HepG2 (cell line): ENCODE results near the gene PASK. TPM values are rescaled to one million over a fixed set of nuclear protein-coding genes. Genes with fewer than 3 reads are reported as not detected.
A peak's percentile ranks its signal among the peaks of the same experiment; 100 is the strongest.

Experiments
- ATAC-seq: fragments of 200-7000 bp; cut with Tn5 transposase; 3 replicates; pipeline ENCODE4 v1.9.1; 2020; ENCODE audit warnings: mild to moderate bottlenecking, moderate library complexity
- BruUV-seq: library from RNA; stranded (reverse); fragments of 400-500 nt; replicated peaks from 2 replicates; lab custom pipeline; 2021; lab: Mats Ljungman, UMichigan
- CTCF ChIA-PET: fragments of 300-600 bp; formaldehyde crosslinking; extraction: SDS; loops from one replicate; lab custom pipeline; 2021; ENCODE audit warnings: low total read pairs, inconsistent platforms, low intra/inter-chr PET ratio; lab: Yijun Ruan, JAX
- POLR2A ChIA-PET: fragments of 350-600 bp; sonication (Branson Sonifier 250); formaldehyde crosslinking; loops from one replicate; lab custom pipeline; 2020; ENCODE audit warnings: antibody characterized with exemption, inconsistent platforms; lab: Yijun Ruan, JAX
- DNase-seq: peaks from one replicate; pipeline ENCODE4 v3.0.0-alpha.2; 2015; ENCODE audit warnings: low spot score
- FAIRE-seq: peaks from 3 replicates; lab custom pipeline; 2011; peaks lifted over from hg19 to GRCh38; lab: Jason Lieb, UNC
- H2AFZ ChIP-seq: one replicate; pipeline ENCODE4 v1.6.1; 2011; ENCODE audit warnings: low read length, inconsistent platforms
- H3K27ac ChIP-seq: fragments of 300-600 bp; 3 replicates; pipeline ENCODE4 v1.8.0; 2011; ENCODE audit warnings: mixed run types, mild to moderate bottlenecking, mixed read lengths, low read length, inconsistent platforms; ENCODE audit not compliant: insufficient read depth; ENCODE audit errors: extremely low read length
- H3K27me3 ChIP-seq, 2 experiments: fragments of 200-600 bp in 1 of 2; 2 replicates in 1 of 2; 3 replicates in 1 of 2; pipeline versions ENCODE4 v1.6.0 to v1.8.0; 2011; ENCODE audit warnings: low read length in 2 of 2, mild to moderate bottlenecking in 2 of 2, moderate library complexity in 2 of 2, inconsistent platforms in 1 of 2; ENCODE audit not compliant: insufficient read depth in 2 of 2, control insufficient read depth in 1 of 2
- H3K36me3 ChIP-seq, 2 experiments: fragments of 200-600 bp in 1 of 2; replicated peaks in 1 of 2; 2 replicates in 1 of 2; 3 replicates in 1 of 2; pipeline versions ENCODE4 v1.5.1 to v1.8.0; 2011; ENCODE audit warnings: low read length in 2 of 2, inconsistent platforms in 1 of 2; ENCODE audit not compliant: insufficient read depth in 2 of 2, control insufficient read depth in 1 of 2
- H3K4me1 ChIP-seq: 2 replicates; pipeline ENCODE4 v1.5.1; 2012; ENCODE audit warnings: low read length, inconsistent platforms; ENCODE audit not compliant: insufficient read depth
- H3K4me2 ChIP-seq: 2 replicates; pipeline ENCODE4 v1.6.0; 2011; ENCODE audit warnings: low read depth, low read length, inconsistent platforms
- H3K4me3 ChIP-seq, 3 experiments: fragments of 200-600 bp in 1 of 3; sonication (generic), shearing (Covaris generic) in 1 of 3; replicated peaks in 1 of 3; 2 replicates each; pipeline ENCODE4 v1.5.1; 2011 to 2016; ENCODE audit warnings: low read length in 3 of 3, inconsistent platforms in 2 of 3, low read depth in 2 of 3, mild to moderate bottlenecking in 2 of 3, control low read depth in 1 of 3, mixed read lengths in 1 of 3; ENCODE audit not compliant: insufficient read depth in 1 of 3
- H3K79me2 ChIP-seq: one replicate; pipeline ENCODE4 v1.6.1; 2011; ENCODE audit warnings: low read length, inconsistent platforms; ENCODE audit not compliant: insufficient read depth
- H3K9ac ChIP-seq: 2 replicates; pipeline ENCODE4 v1.6.0; 2011; ENCODE audit warnings: mild to moderate bottlenecking, low read depth, low read length, inconsistent platforms; ENCODE audit not compliant: insufficient read depth
- H3K9me3 ChIP-seq: 2 replicates; pipeline ENCODE4 v1.5.1; 2012; ENCODE audit warnings: mild to moderate bottlenecking, low read length
- H4K20me1 ChIP-seq: 2 replicates; pipeline ENCODE4 v1.6.0; 2011; ENCODE audit warnings: inconsistent platforms, mild to moderate bottlenecking, low read length, moderate library complexity; ENCODE audit not compliant: insufficient read depth
- ETV5 ChIP-seq: IDR thresholded peaks from 2 replicates; pipeline ENCODE4 v1.6.1; 2018; ENCODE audit warnings: missing biosample characterization, missing genetic modification reagents, inconsistent platforms, borderline replicate concordance
- KDM1A ChIP-seq: IDR thresholded peaks from 2 replicates; pipeline ENCODE4 v1.6.1; 2016; ENCODE audit warnings: missing compliant biosample characterization
- MLX ChIP-seq: IDR thresholded peaks from 2 replicates; pipeline ENCODE4 v1.6.1; 2016
- NR2F1 ChIP-seq, 2 experiments: fragments of 450-650 bp in 1 of 2; formaldehyde crosslinking in 1 of 2; IDR thresholded peaks; 2 replicates each; pipeline versions ENCODE4 v1.5.0 to v1.6.1; 2016 to 2020; ENCODE audit warnings: mild to moderate bottlenecking in 1 of 2, missing compliant biosample characterization in 1 of 2, missing genetic modification reagents in 1 of 2, moderate library complexity in 1 of 2
- REXO4 ChIP-seq: sonication (generic); formaldehyde crosslinking; IDR thresholded peaks from 2 replicates; pipeline ENCODE4 v1.8.0; 2022; ENCODE audit warnings: missing genetic modification reagents, mild to moderate bottlenecking, borderline replicate concordance
- SMAD3 ChIP-seq: sonication (generic); formaldehyde crosslinking; IDR thresholded peaks from 2 replicates; pipeline ENCODE4 v1.4.0; 2020; ENCODE audit warnings: missing genetic modification reagents
- TERF1 ChIP-seq: sonication (generic); formaldehyde crosslinking; IDR thresholded peaks from 2 replicates; pipeline ENCODE4 v1.8.0; 2022; ENCODE audit warnings: mild to moderate bottlenecking, missing genetic modification reagents, moderate library complexity
- ZKSCAN5 ChIP-seq: sonication (generic); formaldehyde crosslinking; IDR thresholded peaks from 2 replicates; pipeline ENCODE4 v1.5.1; 2020; ENCODE audit warnings: mild to moderate bottlenecking, missing genetic modification reagents
- ZNF142 ChIP-seq: sonication (generic); formaldehyde crosslinking; IDR thresholded peaks from 2 replicates; pipeline ENCODE4 v1.4.0; 2020; ENCODE audit warnings: missing genetic modification reagents
- ZNF235 ChIP-seq: sonication (generic); formaldehyde crosslinking; IDR thresholded peaks from 2 replicates; pipeline ENCODE4 v1.8.1; 2023; ENCODE audit warnings: mild to moderate bottlenecking, missing genetic modification reagents, borderline replicate concordance
- ZNF354B ChIP-seq: sonication (generic); formaldehyde crosslinking; IDR thresholded peaks from 2 replicates; pipeline ENCODE4 v1.8.0; 2022; ENCODE audit warnings: mild to moderate bottlenecking, missing genetic modification reagents
- ZNF383 ChIP-seq: sonication (generic); formaldehyde crosslinking; IDR thresholded peaks from 2 replicates; pipeline ENCODE4 v1.4.0; 2020; ENCODE audit warnings: missing genetic modification reagents, mild to moderate bottlenecking, borderline replicate concordance
- ZNF616 ChIP-seq: sonication (generic); formaldehyde crosslinking; IDR thresholded peaks from 2 replicates; pipeline ENCODE4 v1.5.0; 2020; ENCODE audit warnings: low read depth, mild to moderate bottlenecking, missing genetic modification reagents
- ZNF772 ChIP-seq: sonication (generic); formaldehyde crosslinking; IDR thresholded peaks from 2 replicates; pipeline ENCODE4 v1.5.0; 2020; ENCODE audit warnings: mild to moderate bottlenecking, missing genetic modification reagents
- ZNF883 ChIP-seq: sonication (generic); formaldehyde crosslinking; IDR thresholded peaks from 2 replicates; pipeline ENCODE4 v1.5.1; 2020; ENCODE audit warnings: mild to moderate bottlenecking, missing genetic modification reagents; ENCODE audit errors: not compliant biosample characterization
- ZSCAN12 ChIP-seq: sonication (generic); formaldehyde crosslinking; IDR thresholded peaks from 2 replicates; pipeline ENCODE4 v1.9.0; 2021; ENCODE audit warnings: mild to moderate bottlenecking, missing genetic modification reagents
- ZSCAN21 ChIP-seq: sonication (generic); formaldehyde crosslinking; IDR thresholded peaks from 2 replicates; pipeline ENCODE4 v1.8.0; 2022; ENCODE audit warnings: mild to moderate bottlenecking, missing genetic modification reagents, moderate library complexity, borderline replicate concordance
- WGBS: methylation state at CpG from one replicate; pipeline ENCODE4 v1.1.6; 2017; ENCODE audit warnings: low lambda C conversion rate; 5-methylcytosine and 5-hydroxymethylcytosine counted together
- in situ Hi-C: cut with HindIII; loops from 2 replicates; pipeline ENCODE4 v1.10.0; 2017; ENCODE audit warnings: low pct_unique_long_range_greater_than_20kb; ENCODE audit not compliant: extremely low pct_ligation_motif_present
- intact Hi-C: fragments of 100-400 bp; cut with micrococcal nuclease; formaldehyde crosslinking; loops from one replicate; pipeline ENCODE4 v1.10.0; 2022; ENCODE audit not compliant: unreplicated experiment
- polyA plus RNA-seq, 8 experiments: library from polyadenylated mRNA; depleted of rRNA in 3 of 8; stranded (reverse) in 7 of 8; unstranded in 1 of 8; fragments of >200 nt; fragmentation: Illumina TruSeq in 4 of 8; extraction: Trizol in 4 of 8; gene quantifications; 2 replicates each; pipeline versions ENCODE4 v1.2.1 to v1.2.3, GENCODE V29; 2011 to 2016; ENCODE audit warnings: low read depth in 4 of 8, missing spikeins in 1 of 8, mixed read lengths in 1 of 8; ENCODE audit not compliant: insufficient read depth in 1 of 8
- total RNA-seq, 5 experiments: library from RNA; depleted of rRNA; stranded (reverse); fragments of >200 nt; fragmentation: Illumina TruSeq; extraction: Trizol; gene quantifications; 2 replicates each; pipeline ENCODE4 v1.2.3, GENCODE V29; 2016; ENCODE audit warnings: low read depth in 1 of 5

PASK gene
- total and polyA plus RNA-seq, 2 of the 13 experiments (the other 11 are each of a cell fraction or from before 2014, with no cell fraction given), result 6.9 to 17.0 TPM

- POLR2A ChIA-PET, result interaction anchor here (0.8 to 2.7 kb wide), 14 partner anchors 13 to 293 kb away, joined by 3 to 21 read pairs (median 4); partner anchors contain the start of gene MTERF4
- BruUV-seq, result no TSS peak
- Histone ChIP-seq H3K4me1 (peaks cover 25% of the 10 kb centered on the region), H2AFZ (no peak overlapping the region), H3K27ac (peak overlapping the region; percentile 36), H4K20me1 (no peaks in the 10 kb centered on the region), H3K36me3 (peaks cover 3 to 6% of the 10 kb centered on the region in 2 experiments; a peak in 3 of 5 replicates), H3K27me3 (no peaks in the 10 kb centered on the region; a peak in 1 of 5 replicates), H3K79me2 (peaks cover 22% of the 10 kb centered on the region), H3K9ac (peak overlapping the region; percentile 70), H3K9me3 (no peaks in the 10 kb centered on the region), H3K4me2 (peak overlapping the region; percentile 99), H3K4me3 (peak overlapping the region; percentile 83 to 96 (median 91))
- peak; percentile 35 for ATAC-seq
- CTCF ChIA-PET, result interaction anchor here (1.9 kb wide), 1 partner anchor 71 kb away, joined by 9 read pairs; no protein-coding TSS in a partner anchor
- no peak for DNase-seq
- 0% methylated on average over 21 of the region's 23 CpGs for WGBS
- FAIRE-seq, result no peak
- in situ Hi-C loops (no loop called here), intact Hi-C loops (loop anchor here (1.0 to 2.0 kb wide), 2 partner anchors 47 to 56 kb away; partner anchors contain the start of gene MTERF4)
- TF ChIP-seq ZKSCAN5 (CRISPR knock-in tag) (no peak), ZNF616 (no peak), ZNF235 (CRISPR knock-in tag) (0 out of 2 replicates have a peak, but pooled peaks have one; percentile 10), MLX (CRISPR knock-in tag) (no peak), NR2F1 (CRISPR knock-in tag; IDR thresholded peaks at IDR 0.05) (no peak), REXO4 (CRISPR knock-in tag) (no peak), ZSCAN12 (0 out of 2 replicates have a peak, but pooled peaks have one; percentile 40), ETV5 (CRISPR knock-in tag) (no peak), SMAD3 (CRISPR knock-in tag) (0 out of 2 replicates have a peak, but pooled peaks have one; percentile 16), ZNF354B (CRISPR knock-in tag) (no peak), ZNF772 (0 out of 2 replicates have a peak, but pooled peaks have one; percentile 14), ZNF383 (CRISPR knock-in tag) (no peak; the same call in 1 of the 2 replicates), KDM1A (no peak), ZSCAN21 (CRISPR knock-in tag) (no peak), ZNF883 (no peak), TERF1 (no peak), ZNF142 (CRISPR knock-in tag) (0 out of 2 replicates have a peak, but pooled peaks have one; percentile 14)
These were observed 328 bp upstream of the PASK start for GRCh38 chr2:241149675-241149924.
